Measurements from ENCODE around the gene CIB2. TPM values are rescaled to one million over a fixed set of nuclear protein-coding genes. Genes with fewer than 3 reads are reported as not detected.

The CIB2 gene
- total RNA-seq, 1 donor from 2014 or later = 27.6 TPM

GRCh38 chr15:78105476-78106241 lies 25.6 kb downstream of the CIB2 start:
- no peak for TF ChIP-seq CTCF (IDR thresholded peaks at IDR 0.05; ENCODE audit: unreplicated experiment)
- H3K36me3 Mint-ChIP-seq = peaks cover 5% of the 10 kb centered on the region
- H3K27me3 Mint-ChIP-seq (ENCODE audit: low read depth) = no peaks in the 10 kb centered on the region
- H3K4me3 Mint-ChIP-seq = no peak overlapping the region
- no peak for DNase-seq (ENCODE audit: low spot score in 2 of 2, unreplicated experiment in 2 of 2)
- H3K27ac Mint-ChIP-seq = no peak overlapping the region
- no peaks in the 10 kb centered on the region for H3K9me3 Mint-ChIP-seq
- peaks cover 2% of the 10 kb centered on the region for H3K4me1 Mint-ChIP-seq

GRCh38 chr15:78104566-78105475 lies 26.4 kb downstream of the CIB2 start:
- H3K27me3 Mint-ChIP-seq (ENCODE audit: low read depth) = no peaks in the 10 kb centered on the region
- no peak overlapping the region for H3K27ac Mint-ChIP-seq

GRCh38 chr15:78104119-78104479 lies 27.1 kb downstream of the CIB2 start:
- H3K9me3 Mint-ChIP-seq = no peaks in the 10 kb centered on the region
- TF ChIP-seq CTCF (IDR thresholded peaks at IDR 0.05; ENCODE audit: unreplicated experiment) = no peak
- H3K36me3 Mint-ChIP-seq = peaks cover 5% of the 10 kb centered on the region
- H3K27ac Mint-ChIP-seq = no peak overlapping the region
- peaks cover 2% of the 10 kb centered on the region for H3K4me1 Mint-ChIP-seq
- no peak overlapping the region for H3K4me3 Mint-ChIP-seq
- H3K27me3 Mint-ChIP-seq (ENCODE audit: low read depth) = no peaks in the 10 kb centered on the region
- DNase-seq (ENCODE audit: low spot score in 2 of 2, unreplicated experiment in 2 of 2) = no peak

More at GRCh38 chr15:78104566-78105475, 26.4 kb downstream of the CIB2 start:
- no peak for DNase-seq (ENCODE audit: low spot score in 2 of 2, unreplicated experiment in 2 of 2)
- Mint-ChIP-seq H3K36me3 (peaks cover 5% of the 10 kb centered on the region), H3K9me3 (no peaks in the 10 kb centered on the region), H3K4me1 (peaks cover 2% of the 10 kb centered on the region), H3K4me3 (no peak overlapping the region)
- no peak for TF ChIP-seq CTCF (IDR thresholded peaks at IDR 0.05; ENCODE audit: unreplicated experiment)

GRCh38 chr15:78103406-78104118 lies 27.7 kb downstream of the CIB2 start:
- no peak overlapping the region for H3K4me3 Mint-ChIP-seq
- no peak overlapping the region for H3K27ac Mint-ChIP-seq
- H3K36me3 Mint-ChIP-seq = peaks cover 5% of the 10 kb centered on the region
- no peaks in the 10 kb centered on the region for H3K9me3 Mint-ChIP-seq
- peaks cover 2% of the 10 kb centered on the region for H3K4me1 Mint-ChIP-seq
- TF ChIP-seq CTCF (IDR thresholded peaks at IDR 0.05; ENCODE audit: unreplicated experiment) = no peak
- DNase-seq (ENCODE audit: low spot score in 2 of 2, unreplicated experiment in 2 of 2) = no peak
- H3K27me3 Mint-ChIP-seq (ENCODE audit: low read depth) = no peaks in the 10 kb centered on the region

- Mint-ChIP-seq H3K4me3 (no peak overlapping the region), H3K27me3 (ENCODE audit: low read depth) (no peaks in the 10 kb centered on the region), H3K9me3 (no peaks in the 10 kb centered on the region), H3K4me1 (peaks cover 2% of the 10 kb centered on the region), H3K36me3 (peaks cover 5% of the 10 kb centered on the region), H3K27ac (no peak overlapping the region)
- DNase-seq (ENCODE audit: low spot score in 2 of 2, unreplicated experiment in 2 of 2) = no peak
- TF ChIP-seq CTCF (IDR thresholded peaks at IDR 0.05; ENCODE audit: unreplicated experiment) = no peak
Observed at GRCh38 chr15:78102741-78103140, 28.5 kb downstream of the CIB2 start.
